Activated naive CD4-positive, alpha-beta T cell (primary cell): Measurements from ENCODE around the gene UBE2N.

ENCODE experiments used
- DNase-seq, 4 experiments: peaks; one replicate each; lab custom pipeline; 2025; lab: John Stamatoyannopoulos, UW

Gene UBE2N

DNA sequence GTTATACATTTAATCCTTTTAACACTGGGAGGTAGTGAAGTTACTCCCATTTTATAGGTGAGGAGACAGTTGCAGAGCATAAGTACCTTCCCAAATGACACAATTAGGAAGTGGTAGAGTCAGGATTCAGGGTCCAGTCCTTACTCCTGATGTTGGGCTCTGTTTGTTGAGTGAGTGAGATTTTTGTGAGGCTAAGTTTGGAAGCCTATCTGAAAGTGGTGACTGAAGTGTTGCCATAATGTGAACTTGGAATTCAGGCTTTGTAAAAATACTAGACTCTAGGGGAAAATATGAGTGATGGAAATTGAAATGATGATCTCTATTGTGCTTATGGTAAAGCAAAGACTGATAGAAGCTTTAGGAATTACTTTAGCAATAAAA, 61.8 kb downstream of the UBE2N start:
- DNase-seq, result no peak

DNA sequence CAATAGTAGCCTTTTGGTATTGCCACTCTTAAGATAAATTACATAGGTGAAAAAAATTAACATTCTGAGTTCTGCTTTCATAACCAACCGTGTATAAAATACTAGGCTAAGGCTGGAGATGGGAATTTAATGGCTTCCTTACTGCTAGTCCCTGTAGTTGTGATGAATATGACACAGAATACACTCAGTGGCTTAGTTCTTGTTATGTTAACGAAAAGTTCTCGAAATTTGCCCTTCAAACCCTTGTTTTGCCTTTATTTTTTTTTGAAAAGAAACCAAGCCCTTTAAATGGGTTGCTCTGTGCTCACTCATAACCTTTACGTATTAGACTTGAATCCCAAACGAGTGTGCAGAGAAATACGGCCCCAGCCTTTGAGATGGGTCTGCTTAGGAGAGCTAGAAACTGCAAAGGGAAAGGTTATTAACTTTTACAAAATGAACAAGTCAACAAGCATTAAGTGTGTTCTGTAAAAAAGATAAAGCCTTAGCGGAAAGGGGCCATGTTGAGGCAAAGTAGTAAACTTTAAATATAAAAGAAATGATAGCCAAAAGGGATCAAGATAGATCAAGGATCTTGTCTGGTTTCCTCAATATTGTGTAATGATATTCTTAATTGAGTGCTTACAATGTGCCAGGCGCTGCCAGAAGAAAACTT, 62.3 kb downstream of the UBE2N start:
- no peak for DNase-seq

DNA sequence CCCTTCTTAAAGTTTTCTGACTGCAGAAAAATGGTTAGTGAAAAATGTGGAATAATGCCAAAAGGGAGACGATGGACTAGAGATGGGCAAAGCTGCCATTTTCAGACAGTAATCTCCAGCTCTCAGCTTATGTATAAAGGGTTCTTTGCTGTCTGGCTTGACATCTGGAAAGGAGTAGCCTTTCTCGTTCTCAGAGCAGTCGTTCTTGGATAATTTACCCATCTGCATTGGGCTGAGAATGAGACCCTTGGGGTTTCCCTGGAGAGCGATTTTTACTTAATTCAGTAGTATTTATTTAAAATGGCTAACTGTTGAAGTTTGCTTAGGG, 62.8 kb downstream of the UBE2N start:
- DNase-seq, result no peak

DNA sequence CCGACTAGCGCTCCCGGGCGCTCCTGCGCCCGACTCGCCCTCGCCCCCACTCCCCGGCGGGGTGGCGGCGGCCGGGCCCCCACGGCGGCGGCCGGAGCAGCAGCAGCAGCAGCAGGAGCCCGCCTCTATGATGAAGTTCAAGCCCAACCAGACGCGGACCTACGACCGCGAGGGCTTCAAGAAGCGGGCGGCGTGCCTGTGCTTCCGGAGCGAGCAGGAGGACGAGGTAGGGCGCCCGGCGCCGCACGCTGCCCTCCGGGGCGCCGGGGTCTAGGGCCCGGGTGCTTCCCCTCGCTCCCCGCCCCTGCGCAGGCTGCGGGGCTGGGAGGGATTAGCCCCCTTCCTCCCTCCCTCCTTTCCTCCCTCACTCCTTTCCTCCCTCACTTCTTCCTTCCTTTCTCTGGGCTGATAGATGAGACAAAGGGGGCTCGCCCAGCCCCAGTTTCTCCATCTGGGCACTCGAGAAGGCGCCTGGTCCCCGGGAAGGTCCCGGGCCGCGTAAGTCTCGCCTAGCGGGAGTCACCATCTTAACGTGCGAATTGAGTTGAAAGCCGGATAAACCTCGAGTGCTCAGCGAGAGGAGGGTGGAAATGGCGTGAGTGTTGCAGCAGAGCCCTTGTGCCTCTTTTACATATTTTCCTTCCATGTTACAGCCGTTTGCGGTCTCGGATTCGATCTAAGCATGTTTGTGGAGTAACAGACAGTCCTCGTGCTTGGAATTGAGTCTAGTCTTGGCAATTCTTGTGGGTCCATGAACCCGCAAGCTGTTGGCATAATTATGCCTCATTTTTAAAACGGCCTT, 63.4 kb downstream of the UBE2N start:
- DNase-seq, result peak; percentile 16 to 53 (median 24)

DNA sequence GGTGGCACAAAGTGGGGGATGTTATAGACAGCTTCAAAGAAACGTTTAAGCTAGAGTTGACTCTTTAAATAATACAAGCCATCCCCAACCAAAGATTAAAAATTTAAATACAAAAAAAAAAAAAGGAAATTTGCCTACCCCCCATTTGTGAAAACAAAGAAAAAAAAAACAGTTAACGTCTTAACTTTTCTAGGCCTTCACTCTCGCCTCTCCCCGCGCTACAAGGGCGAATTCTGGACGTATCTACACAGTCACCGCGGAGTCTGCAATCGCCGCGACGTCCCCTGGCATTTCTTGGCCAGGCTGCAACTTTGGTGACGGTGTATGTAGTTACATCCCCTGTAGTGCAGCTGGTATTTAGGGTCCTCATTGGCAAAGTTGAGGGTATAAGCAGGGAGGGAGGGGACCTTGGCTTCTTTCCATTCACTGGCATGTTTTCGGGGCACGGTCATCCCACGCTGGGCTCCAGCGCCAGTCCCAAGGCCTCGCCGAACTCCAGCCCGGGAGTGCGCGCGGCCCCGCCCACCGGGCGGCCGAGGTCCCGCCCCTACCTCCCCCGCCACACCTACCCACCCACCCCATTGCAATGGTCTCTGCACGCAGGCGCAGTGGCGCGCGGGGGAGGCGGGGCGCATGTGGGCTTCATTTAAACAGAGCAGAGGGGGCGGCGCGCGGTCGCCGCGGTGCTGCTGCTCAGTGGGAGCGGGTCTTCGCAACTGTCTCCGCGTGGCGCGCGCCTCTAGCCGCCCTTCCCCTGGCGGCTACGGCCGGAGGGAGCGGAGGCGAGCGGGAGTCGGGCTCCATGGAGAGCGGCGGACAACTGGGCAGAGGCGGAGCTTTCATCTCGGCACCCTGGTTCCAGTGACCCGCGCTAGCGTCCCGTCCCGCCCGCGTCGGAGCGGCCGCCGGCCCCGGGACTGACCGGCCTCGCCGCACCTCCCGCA, 64.2 kb downstream of the UBE2N start, which contains the start of gene NUDT4:
Gene NUDT4, plus strand, starts transcription at position 674 of the 944 bp plus-strand sequence. CDS start 398 bp downstream, outside the sequence.
- peak; percentile 88 to 98 (median 94) for DNase-seq

DNA sequence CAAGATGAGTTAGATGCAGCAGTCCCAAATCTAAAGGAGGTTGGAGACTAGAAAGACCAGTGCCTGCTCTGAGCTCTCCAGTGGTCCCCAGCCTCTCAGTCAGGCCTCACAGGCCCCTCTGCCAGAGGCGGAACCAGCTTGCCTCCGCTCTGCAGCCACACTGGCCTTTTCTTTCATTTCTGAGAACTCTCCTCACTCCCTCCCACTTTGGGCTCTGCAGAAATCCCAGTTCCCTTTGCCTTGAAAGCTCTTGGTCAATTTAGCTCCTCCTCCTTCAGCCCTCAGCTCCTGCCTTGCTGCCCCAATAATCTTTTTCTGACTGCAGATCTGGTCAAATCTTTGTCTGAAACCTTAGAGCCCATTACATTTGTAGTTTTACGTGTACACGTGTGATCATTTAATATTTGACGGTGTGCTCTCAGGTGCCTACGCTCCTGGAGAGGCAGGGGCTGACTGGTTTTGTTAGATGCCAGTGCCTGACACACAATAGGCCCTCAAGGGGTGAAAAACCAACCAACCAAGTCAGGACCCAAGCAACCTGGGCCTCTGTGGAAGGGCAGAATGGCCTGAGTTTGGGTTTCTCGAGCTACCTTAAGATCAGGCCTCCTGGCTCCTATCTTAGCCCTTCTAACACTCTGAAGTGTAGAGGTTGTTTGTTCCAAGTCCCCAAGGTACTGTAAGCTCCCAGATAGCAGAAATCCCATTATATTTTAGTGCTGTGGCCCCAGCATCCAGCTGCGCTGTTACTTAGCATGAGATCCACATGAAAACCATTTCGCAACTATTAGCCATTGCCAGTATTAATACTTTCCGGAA, 65.1 kb downstream of the UBE2N start:
- DNase-seq, result no peak

DNA sequence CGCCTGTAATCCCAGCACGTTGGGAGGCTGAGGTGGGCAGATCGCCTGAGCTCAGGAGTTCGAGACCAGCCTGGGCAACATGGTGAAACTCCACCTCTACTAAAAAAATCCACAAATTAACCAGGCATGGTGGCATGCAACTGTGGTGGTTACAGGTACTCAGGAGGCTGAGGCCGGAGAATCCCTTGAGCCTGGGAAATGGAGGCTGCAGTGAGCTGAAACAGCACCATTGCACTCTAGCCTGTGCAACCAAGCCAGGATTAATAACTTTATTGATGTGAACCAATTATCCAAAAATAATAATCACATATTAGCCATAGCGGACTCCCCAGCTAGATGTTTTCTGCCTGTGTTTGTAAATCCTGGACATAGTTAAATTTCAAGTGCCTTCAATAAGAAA, 65.8 kb downstream of the UBE2N start:
- DNase-seq, result no peak

DNA sequence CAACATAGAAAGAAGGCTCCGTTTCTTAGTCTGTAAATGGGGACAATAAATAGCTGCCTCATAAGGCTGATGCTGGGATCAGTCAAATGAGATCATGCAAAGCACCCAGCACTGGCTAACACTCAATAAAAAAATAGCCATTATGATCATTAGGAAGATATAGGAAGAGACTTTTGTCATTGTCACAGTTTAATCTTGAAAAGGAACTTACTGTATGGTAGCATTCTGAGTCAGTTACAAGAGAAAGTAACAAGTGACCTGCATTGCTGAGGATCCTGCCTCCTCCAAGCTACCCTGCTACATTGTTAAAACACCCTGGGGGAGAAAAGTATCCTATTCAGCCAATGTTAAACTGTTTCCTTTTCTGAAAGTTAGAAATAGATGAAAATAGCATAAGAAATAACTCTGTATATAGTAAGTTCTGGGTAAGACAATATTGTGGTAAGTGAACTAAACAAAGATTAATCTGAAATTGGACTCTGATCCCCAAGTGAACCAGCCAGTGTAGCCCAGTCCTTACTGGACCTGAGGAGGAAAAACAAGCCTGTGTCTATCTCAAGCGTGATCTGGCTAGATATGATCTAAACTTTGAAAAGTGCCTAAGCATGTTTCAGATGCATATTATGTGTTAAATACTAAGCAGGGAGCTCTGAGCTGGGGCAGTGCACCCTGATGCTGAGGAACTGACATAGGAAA, 67.6 kb downstream of the UBE2N start:
- no peak for DNase-seq

DNA sequence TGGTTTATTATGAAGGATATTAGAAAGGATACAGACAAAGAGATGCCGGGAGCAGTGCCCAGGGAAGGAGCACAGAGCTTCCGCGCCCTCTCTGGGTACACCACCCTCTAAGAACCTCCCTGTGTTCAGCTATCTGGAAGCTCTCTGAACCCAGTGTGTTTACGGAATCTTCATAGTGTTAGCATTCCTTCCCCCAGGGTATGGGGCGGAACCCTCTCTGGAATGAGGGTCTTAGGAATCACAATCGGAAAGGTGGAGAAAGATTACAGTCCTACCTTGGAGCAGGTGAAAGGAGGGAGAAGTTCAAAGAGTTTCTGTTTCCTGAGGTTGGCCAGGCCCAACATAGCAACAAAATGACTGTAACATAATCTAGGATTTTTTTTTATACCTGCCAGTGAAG, 70.8 kb downstream of the UBE2N start:
- no peak for DNase-seq

DNA sequence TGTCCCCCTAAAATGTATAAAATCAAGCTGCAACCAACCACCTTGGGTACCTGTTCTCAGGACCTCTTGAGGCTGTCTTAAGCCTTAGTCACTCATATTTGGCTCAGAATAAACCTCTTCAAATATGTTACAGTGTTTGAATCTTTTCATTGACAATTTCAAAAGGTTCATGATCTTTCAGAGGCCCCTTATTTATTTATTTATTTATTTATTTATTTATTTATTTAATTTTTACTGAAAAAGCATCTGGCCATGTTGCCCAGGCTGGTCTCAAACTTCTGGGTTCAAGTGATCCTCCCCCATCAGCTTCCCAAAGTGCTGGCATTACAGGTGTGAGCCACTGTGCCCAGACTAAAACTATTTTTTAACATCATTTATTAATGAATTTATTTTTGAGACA, 72.2 kb downstream of the UBE2N start:
- no peak for DNase-seq

DNA sequence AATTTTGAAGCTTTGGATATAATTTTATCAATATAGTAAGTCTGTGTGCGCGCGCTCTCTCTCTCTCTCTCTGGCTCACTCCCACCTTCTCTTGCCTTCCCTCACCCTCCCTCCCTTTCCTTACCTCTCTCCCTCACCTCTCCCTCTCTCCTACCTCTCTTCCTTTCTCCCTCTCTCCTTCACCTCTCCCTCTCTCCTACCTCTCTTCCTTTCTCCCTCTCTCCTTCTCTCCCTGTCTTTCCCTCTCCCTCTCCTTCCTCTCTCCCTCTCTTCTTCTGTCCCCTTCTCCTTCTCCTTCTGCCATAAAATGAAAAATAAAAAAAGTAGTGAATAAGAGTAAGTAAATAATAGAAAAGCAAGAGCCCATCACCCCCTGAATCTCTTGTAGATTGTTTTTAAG, 73.0 kb downstream of the UBE2N start:
- no peak for DNase-seq

DNA sequence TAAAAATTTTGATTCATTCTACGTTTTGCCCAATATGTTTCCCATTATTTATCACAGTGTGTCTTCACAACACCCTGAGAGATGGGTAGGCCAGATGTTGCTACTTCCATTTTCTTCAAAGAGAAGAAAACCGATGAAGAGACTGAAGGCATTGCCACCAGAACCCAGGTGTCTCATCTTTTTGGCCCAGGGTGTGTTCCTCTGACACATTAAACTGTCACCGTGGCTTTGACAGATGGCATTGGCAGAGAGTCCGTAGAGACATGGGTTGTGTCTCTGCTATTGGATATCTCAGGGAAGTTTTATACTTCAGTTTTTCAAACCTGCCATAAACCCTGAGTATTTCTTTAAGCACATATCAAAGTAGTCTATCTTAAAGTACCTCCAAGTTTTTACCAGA, 75.3 kb downstream of the UBE2N start:
- no peak for DNase-seq

DNA sequence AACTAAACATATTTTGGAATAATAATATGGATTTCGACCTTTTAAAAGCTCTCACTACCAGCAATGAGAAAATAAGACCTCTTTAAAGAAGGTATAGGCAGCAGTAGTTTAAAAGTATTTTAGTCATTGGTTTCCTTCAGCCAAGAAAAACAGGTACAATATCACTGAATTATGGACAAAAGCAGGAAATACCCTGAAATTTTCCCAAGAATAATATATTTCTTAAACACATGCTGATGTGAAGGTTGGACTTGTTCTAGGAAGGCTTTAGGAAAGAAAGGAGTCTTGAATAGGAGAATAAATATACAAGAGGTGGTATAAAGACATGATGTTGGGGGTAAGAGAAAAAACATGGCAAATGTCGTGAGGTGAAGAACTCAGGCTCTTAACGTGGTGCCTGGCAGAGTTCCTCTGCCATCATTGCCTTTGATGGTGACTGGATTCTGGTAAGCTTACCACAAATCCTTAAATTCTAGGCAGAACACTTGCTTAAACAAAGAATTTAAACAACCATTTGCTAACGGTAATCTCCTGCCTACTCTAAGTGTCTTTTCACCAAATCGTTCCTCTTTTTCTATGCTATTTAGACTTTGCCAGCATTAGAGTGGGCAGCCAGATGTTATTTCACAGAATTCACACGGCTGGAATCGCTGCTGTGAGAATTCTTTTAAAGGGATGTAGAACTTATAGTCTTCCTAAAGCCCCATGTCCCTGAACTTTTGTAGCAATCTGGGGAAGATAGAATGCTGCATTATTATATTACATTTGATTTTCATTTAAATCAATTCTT, 75.9 kb downstream of the UBE2N start:
- no peak for DNase-seq

DNA sequence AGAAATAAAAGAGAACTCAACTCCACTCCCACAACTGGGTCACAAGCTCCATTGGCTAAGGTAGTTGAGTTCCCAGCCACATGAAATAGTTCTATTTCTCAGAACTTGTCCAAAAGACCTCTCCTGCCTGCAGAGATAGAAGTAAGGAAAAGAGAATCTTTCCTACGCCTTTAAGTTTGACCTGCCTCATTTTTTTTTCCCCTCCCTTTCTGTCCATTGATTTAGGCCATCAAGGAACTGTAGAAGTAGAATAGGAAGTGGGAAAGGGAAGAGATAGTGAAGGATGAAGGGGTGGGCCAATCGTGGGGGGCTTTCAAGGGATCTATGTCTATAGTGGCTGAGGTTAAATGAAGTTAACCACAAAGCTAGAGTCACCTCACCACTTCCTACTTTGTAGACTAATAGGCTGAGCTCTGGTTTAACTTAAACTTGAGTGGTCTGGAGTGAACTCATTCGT, 77.9 kb downstream of the UBE2N start:
- DNase-seq, result no peak

DNA sequence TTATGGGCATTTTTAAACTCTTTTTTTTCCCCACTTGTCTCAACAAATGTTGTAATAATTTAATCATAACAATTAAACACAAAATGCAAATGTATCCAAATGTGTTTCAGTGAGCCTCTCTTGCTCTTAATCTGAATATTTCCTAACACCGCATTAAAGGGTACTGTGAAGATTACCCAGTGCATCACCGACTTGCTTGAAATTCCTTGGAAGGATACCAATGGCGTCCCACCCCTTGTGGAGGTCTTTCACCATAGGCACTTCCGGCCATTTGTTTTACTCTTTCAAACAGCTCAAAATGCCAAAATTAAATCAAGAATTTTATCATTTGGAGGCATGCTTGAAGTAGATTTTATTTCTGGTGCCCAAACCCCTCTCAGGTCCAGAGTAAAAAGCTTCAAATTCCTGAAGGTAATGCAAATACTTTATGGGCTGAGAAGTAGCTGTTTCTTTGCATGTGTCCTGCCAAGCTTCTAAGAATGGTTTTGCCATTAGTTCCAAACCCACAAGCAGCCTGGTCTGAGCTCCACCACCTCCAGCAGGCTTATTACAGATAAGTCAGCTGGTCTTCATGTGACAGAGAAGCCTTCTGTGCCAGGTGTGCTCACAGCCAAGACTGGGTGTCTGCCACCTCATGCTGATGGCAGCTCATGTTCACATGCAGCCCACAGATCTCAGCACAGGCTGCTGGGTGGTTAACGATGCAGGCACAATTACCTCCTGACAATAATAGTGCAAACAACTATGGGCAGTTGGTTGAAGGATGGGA, 80.4 kb downstream of the UBE2N start:
- no peak for DNase-seq

DNA sequence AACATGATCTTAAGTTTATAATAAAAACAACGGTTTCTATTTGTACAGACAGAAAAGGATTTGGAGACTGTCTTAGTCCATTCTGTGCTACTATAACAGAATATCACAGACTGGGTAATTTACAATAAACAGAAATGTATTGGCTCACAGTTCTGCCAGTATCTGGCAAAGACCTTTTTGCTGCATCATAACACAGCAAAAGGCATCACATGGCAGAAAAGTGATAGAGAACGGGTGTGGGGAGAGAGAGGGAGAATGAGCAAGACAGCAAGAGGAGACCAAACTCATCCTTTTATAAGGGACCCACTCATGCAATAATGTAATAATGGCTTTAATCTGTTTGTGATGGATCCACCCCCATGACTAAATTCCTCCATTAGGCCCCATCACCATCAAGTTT, 81.1 kb downstream of the UBE2N start:
- no peak for DNase-seq

DNA sequence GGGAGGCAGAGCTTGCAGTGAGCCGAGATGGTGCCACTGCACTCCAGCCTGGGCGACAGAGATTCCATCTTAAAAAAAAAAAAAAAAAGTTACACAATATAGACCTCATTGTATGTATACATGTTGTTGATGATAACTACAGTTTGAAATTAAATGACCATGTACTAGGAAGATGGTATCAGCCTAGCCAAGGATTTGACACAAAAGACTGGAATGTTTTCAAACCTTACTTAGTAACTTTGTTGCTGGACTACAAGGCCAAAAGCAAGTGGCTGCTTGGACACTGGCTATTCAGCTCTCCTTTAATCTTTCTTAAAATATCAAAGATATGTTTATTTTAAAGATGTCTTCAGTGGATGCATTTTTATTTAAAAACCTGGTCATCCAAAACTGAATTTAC, 82.9 kb downstream of the UBE2N start:
- DNase-seq, result no peak

DNA sequence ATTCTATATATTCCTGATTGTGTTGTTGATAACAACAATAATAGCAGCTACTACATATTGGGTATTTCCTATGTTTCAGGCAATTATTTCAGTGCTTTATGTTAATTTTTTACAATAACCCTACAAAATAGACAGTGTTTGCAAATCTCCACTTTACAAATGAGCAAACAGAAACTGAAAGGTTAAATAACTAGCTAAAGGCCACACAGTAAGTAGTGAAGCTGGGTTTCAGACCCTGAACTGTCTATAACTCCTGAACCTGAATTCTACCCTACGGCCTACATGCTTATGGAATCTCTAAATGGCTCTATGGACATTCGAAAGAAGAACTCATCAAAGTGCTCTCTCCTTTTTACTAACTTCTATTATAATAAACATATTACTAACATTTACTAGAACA, 83.7 kb downstream of the UBE2N start:
- no peak for DNase-seq

DNA sequence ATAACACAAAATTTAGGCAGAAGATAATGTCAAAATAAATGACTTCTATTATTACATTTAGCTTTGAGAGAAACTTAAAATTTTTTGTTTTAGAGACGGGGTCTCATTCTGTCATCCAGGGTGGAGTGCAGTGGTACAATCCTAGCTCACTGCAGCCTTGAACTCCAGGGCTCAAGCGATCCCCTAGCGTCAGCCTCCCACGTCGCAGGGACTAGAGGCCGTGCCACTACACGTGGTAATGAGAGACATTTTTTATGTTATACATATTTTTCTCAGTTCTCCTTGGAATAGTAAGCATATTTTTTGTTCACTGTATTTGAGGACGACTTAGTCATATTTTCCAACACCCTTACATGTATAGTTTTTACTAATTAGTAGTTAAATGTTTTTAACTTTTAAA, 85.5 kb downstream of the UBE2N start:
- no peak for DNase-seq
